Measurements from ENCODE around the gene KRTAP1-3. TPM values are rescaled to one million over a fixed set of nuclear protein-coding genes. Genes with fewer than 3 reads are reported as not detected.

Gene KRTAP1-3
- total and polyA plus RNA-seq, 2 donors (not counting 1 experiment from before 2014, with no cell fraction given) = not detected

GRCh38 chr17:41064301-41064700 is 29.6 kb upstream of the KRTAP1-3 start:
- DNase-seq (no peak), ATAC-seq (ENCODE audit: low read depth) (no peak)
- POLR2A ChIA-PET = no interaction called here
- no CpG with 5 or more reads among the region's 1 CpG for WGBS (ENCODE audit: insufficient coverage)
- Mint-ChIP-seq H3K27ac (no peak overlapping the region), H3K9me3 (ENCODE audit: insufficient read depth) (no peaks in the 10 kb centered on the region), H3K4me3 (no peak overlapping the region), H3K4me1 (no peaks in the 10 kb centered on the region), H3K27me3 (peaks cover 31% of the 10 kb centered on the region)
- H3K4me1 ChIP-seq (ENCODE audit: control insufficient read depth in 2 of 2, insufficient read depth in 2 of 2, low read length in 2 of 2) = no peaks in the 10 kb centered on the region
- H2AFZ ChIP-seq (ENCODE audit: insufficient read depth, low read depth, low read length, poor library complexity, severe bottlenecking) = no peak overlapping the region
- intact Hi-C loops (cut with micrococcal nuclease) = no loop called here
- no peaks in the 10 kb centered on the region for H4K20me1 ChIP-seq (ENCODE audit: control insufficient read depth, insufficient read depth, low read length, poor library complexity, severe bottlenecking)
- H3K4me3 ChIP-seq (ENCODE audit: control extremely low read depth in 1 of 5, extremely low read depth in 1 of 5, insufficient read depth in 1 of 5, low read depth in 2 of 5, low read length in 4 of 5) = no peak overlapping the region
- H3K4me2 ChIP-seq (replicated peaks; ENCODE audit: low read depth, low read length, poor library complexity, severe bottlenecking) = no peak overlapping the region
- H3K9ac ChIP-seq (ENCODE audit: low read length) = no peak overlapping the region
- H3K79me2 ChIP-seq (ENCODE audit: control insufficient read depth, insufficient read depth, low read length) = no peaks in the 10 kb centered on the region
- CTCF ChIA-PET = no interaction called here
- H3K27ac ChIP-seq (ENCODE audit: low read length in 2 of 2) = no peak overlapping the region
- no peaks in the 10 kb centered on the region for H3K9me3 ChIP-seq (ENCODE audit: control extremely low read depth in 1 of 3, control insufficient read depth in 2 of 3, insufficient read depth in 1 of 3, low read length in 2 of 3)
- no peaks in the 10 kb centered on the region for H3K36me3 ChIP-seq (replicated peaks in 1 of 2; ENCODE audit: control extremely low read depth in 1 of 2, control insufficient read depth in 1 of 2, extremely low read depth in 1 of 2, insufficient read depth in 2 of 2, low read length in 1 of 2)
- TF ChIP-seq CTCF (IDR thresholded peaks at IDR 0.05) (no peak), EZH2 (IDR thresholded peaks at IDR 0.05; ENCODE audit: borderline replicate concordance, insufficient read depth, low read depth, low read length, poor library complexity, severe bottlenecking) (no peak)
- peaks cover 0 to 6% (median 2%) of the 10 kb centered on the region in 4 experiments for H3K27me3 ChIP-seq (replicated peaks in 1 of 4; ENCODE audit: control extremely low read depth in 1 of 4, control insufficient read depth in 3 of 4, insufficient read depth in 4 of 4, low read length in 3 of 4)

GRCh38 chr17:41063449-41063848 is 28.8 kb upstream of the KRTAP1-3 start:
- ChIA-PET POLR2A (no interaction called here), CTCF (no interaction called here)
- no CpG with 5 or more reads among the region's 4 CpGs for WGBS (ENCODE audit: insufficient coverage)
- DNase-seq (no peak), ATAC-seq (ENCODE audit: low read depth) (no peak)
- Histone ChIP-seq H3K9ac (ENCODE audit: low read length) (no peak overlapping the region), H3K4me1 (ENCODE audit: control insufficient read depth in 2 of 2, insufficient read depth in 2 of 2, low read length in 2 of 2) (no peaks in the 10 kb centered on the region), H3K36me3 (replicated peaks in 1 of 2; ENCODE audit: control extremely low read depth in 1 of 2, control insufficient read depth in 1 of 2, extremely low read depth in 1 of 2, insufficient read depth in 2 of 2, low read length in 1 of 2) (no peaks in the 10 kb centered on the region), H4K20me1 (ENCODE audit: control insufficient read depth, insufficient read depth, low read length, poor library complexity, severe bottlenecking) (no peaks in the 10 kb centered on the region), H2AFZ (ENCODE audit: insufficient read depth, low read depth, low read length, poor library complexity, severe bottlenecking) (no peak overlapping the region), H3K4me3 (ENCODE audit: control extremely low read depth in 1 of 5, extremely low read depth in 1 of 5, insufficient read depth in 1 of 5, low read depth in 2 of 5, low read length in 4 of 5) (no peak overlapping the region), H3K9me3 (ENCODE audit: control extremely low read depth in 1 of 3, control insufficient read depth in 2 of 3, insufficient read depth in 1 of 3, low read length in 2 of 3) (no peaks in the 10 kb centered on the region), H3K27me3 (replicated peaks in 1 of 4; ENCODE audit: control extremely low read depth in 1 of 4, control insufficient read depth in 3 of 4, insufficient read depth in 4 of 4, low read length in 3 of 4) (peaks cover 0 to 6% (median 2%) of the 10 kb centered on the region in 4 experiments), H3K79me2 (ENCODE audit: control insufficient read depth, insufficient read depth, low read length) (no peaks in the 10 kb centered on the region), H3K27ac (ENCODE audit: low read length in 2 of 2) (no peak overlapping the region), H3K4me2 (replicated peaks; ENCODE audit: low read depth, low read length, poor library complexity, severe bottlenecking) (no peak overlapping the region)
- peaks cover 37% of the 10 kb centered on the region for H3K27me3 Mint-ChIP-seq
- H3K9me3 Mint-ChIP-seq (ENCODE audit: insufficient read depth) = no peaks in the 10 kb centered on the region
- intact Hi-C loops (cut with micrococcal nuclease) = no loop called here
- TF ChIP-seq CTCF (IDR thresholded peaks at IDR 0.05) = no peak
- no peak for TF ChIP-seq EZH2 (IDR thresholded peaks at IDR 0.05; ENCODE audit: borderline replicate concordance, insufficient read depth, low read depth, low read length, poor library complexity, severe bottlenecking)
- no peak overlapping the region for H3K4me3 Mint-ChIP-seq
- H3K27ac Mint-ChIP-seq = no peak overlapping the region
- H3K4me1 Mint-ChIP-seq = no peaks in the 10 kb centered on the region
